HCT116 (cell line): Measurements from ENCODE around the gene MDFIC2. TPM values are rescaled to one million over a fixed set of nuclear protein-coding genes. Genes with fewer than 3 reads are reported as not detected.

Experiments used
- ATAC-seq: fragments of 200-7000 bp; cut with Tn5 transposase; 2 replicates; pipeline ENCODE4 v1.9.1; 2020; ENCODE audit warnings: mild to moderate bottlenecking, moderate library complexity
- BruUV-seq: library from RNA; stranded (reverse); fragments of 400-500 nt; replicated peaks from 2 replicates; lab custom pipeline; 2021; lab: Mats Ljungman, UMichigan
- CTCF ChIA-PET: fragments of 300-600 bp; sonication (Branson Sonifier 250); formaldehyde crosslinking; loops from one replicate; lab custom pipeline; 2021; ENCODE audit warnings: antibody characterized with exemption; lab: Charles Lee
- POLR2A ChIA-PET: fragments of 300-600, 350-600 bp; sonication (Branson Sonifier 250); formaldehyde crosslinking; loops from one replicate; lab custom pipeline; 2021; ENCODE audit warnings: antibody characterized with exemption; lab: Charles Lee
- RAD21 ChIA-PET, 2 experiments: fragments of 300-600 bp; sonication (Branson Sonifier 250); formaldehyde crosslinking; loops; one replicate each; lab custom pipeline; 2023; ENCODE audit warnings: low total read pairs in 2 of 2; ENCODE audit not compliant: uncharacterized antibody in 2 of 2, unreplicated experiment in 2 of 2, low non-redundant PET in 1 of 2; lab: Charles Lee
- DNase-seq: peaks from one replicate; pipeline ENCODE4 v3.0.0-alpha.2; 2010; ENCODE audit warnings: low read depth, low spot score
- H2AFZ ChIP-seq: fragments of 200-600 bp; shearing (Covaris generic), sonication (generic); 2 replicates; pipeline ENCODE4 v1.6.1; 2017; ENCODE audit warnings: low read depth, mixed run types, mixed read lengths, antibody characterized with exemption, low read length; ENCODE audit not compliant: poor library complexity, severe bottlenecking
- H3K27ac ChIP-seq: 2 replicates; pipeline ENCODE4 v1.5.1; 2012; ENCODE audit warnings: low read depth, low read length
- H3K27me3 ChIP-seq: fragments of 200-600 bp; sonication (generic); 2 replicates; pipeline ENCODE4 v1.6.1; 2016; ENCODE audit warnings: mixed run types, low read length, mixed read lengths; ENCODE audit not compliant: insufficient read depth
- H3K36me3 ChIP-seq, 2 experiments: fragments of 200-500 bp in 1 of 2; fragments of 200-600 bp in 1 of 2; sonication (Bioruptor generic) in 1 of 2; sonication (generic) in 1 of 2; 2 replicates each; pipeline versions ENCODE4 v1.5.1 to v1.6.1; 2014 to 2016; ENCODE audit warnings: low read length in 2 of 2, inconsistent platforms in 1 of 2, mixed read lengths in 1 of 2, mixed run types in 1 of 2; ENCODE audit not compliant: insufficient read depth in 2 of 2, control insufficient read depth in 1 of 2
- H3K4me1 ChIP-seq, 2 experiments: fragments of 200-600 bp in 1 of 2; sonication (generic) in 1 of 2; 2 replicates each; pipeline versions ENCODE4 v1.5.1 to v1.6.1; 2012 to 2017; ENCODE audit warnings: low read length in 2 of 2, inconsistent platforms in 1 of 2, mild to moderate bottlenecking in 1 of 2, mixed read lengths in 1 of 2, mixed run types in 1 of 2, moderate library complexity in 1 of 2; ENCODE audit not compliant: insufficient read depth in 2 of 2, control insufficient read depth in 1 of 2
- H3K4me2 ChIP-seq: fragments of 200-600 bp; sonication (generic); 2 replicates; pipeline ENCODE4 v1.6.1; 2017; ENCODE audit warnings: mixed run types, low read length, mixed read lengths
- H3K4me3 ChIP-seq, 2 experiments: fragments of 200-600 bp in 1 of 2; sonication (generic) in 1 of 2; replicated peaks in 1 of 2; 2 replicates each; pipeline ENCODE4 v1.5.1; 2011 to 2016; ENCODE audit warnings: low read length in 2 of 2, control low read depth in 1 of 2, low read depth in 1 of 2, mild to moderate bottlenecking in 1 of 2, mixed read lengths in 1 of 2, mixed run types in 1 of 2
- H3K79me2 ChIP-seq: fragments of 200-600 bp; sonication (generic); 2 replicates; pipeline ENCODE4 v1.6.1; 2017; ENCODE audit warnings: mild to moderate bottlenecking, mixed run types, low read length, moderate library complexity, mixed read lengths; ENCODE audit not compliant: insufficient read depth
- H3K9ac ChIP-seq: fragments of 200-600 bp; sonication (generic); 2 replicates; pipeline ENCODE4 v1.6.1; 2016; ENCODE audit warnings: low read length, mixed read lengths
- H3K9me2 ChIP-seq: fragments of 200-600 bp; sonication (generic), shearing (Covaris generic); 2 replicates; pipeline ENCODE4 v1.6.1; 2017; ENCODE audit warnings: mixed run types, mild to moderate bottlenecking, moderate library complexity; ENCODE audit not compliant: insufficient read depth
- H3K9me3 ChIP-seq, 2 experiments: fragments of 200-500 bp in 1 of 2; fragments of 200-600 bp in 1 of 2; sonication (Bioruptor generic) in 1 of 2; sonication (generic) in 1 of 2; 2 replicates each; pipeline ENCODE4 v1.6.1; 2014 to 2017; ENCODE audit warnings: low read length in 2 of 2, mixed read lengths in 2 of 2, inconsistent platforms in 1 of 2, low read depth in 1 of 2, mild to moderate bottlenecking in 1 of 2, mixed run types in 1 of 2, moderate library complexity in 1 of 2; ENCODE audit not compliant: control insufficient read depth in 1 of 2, insufficient read depth in 1 of 2
- H4K20me1 ChIP-seq: fragments of 200-600 bp; sonication (generic), shearing (Covaris generic); 2 replicates; pipeline ENCODE4 v1.6.1; 2017; ENCODE audit warnings: mixed run types, mild to moderate bottlenecking, moderate library complexity; ENCODE audit not compliant: insufficient read depth
- CBX3 ChIP-seq: IDR thresholded peaks from 2 replicates; pipeline ENCODE4 v1.6.1; 2012; ENCODE audit warnings: low read depth
- CTCF ChIP-seq, 3 experiments: fragments of 200-600 bp in 1 of 3; sonication (generic) in 1 of 3; IDR thresholded peaks in 2 of 3; conservative IDR thresholded peaks in 1 of 3; 2 replicates each; pipeline ENCODE4 v1.5.1; 2012 to 2017; ENCODE audit warnings: low read depth in 2 of 3, low read length in 2 of 3, antibody characterized with exemption in 1 of 3, borderline replicate concordance in 1 of 3, control low read depth in 1 of 3, mild to moderate bottlenecking in 1 of 3, mixed read lengths in 1 of 3, mixed run types in 1 of 3, moderate library complexity in 1 of 3; ENCODE audit not compliant: insufficient read depth in 1 of 3
- EGR1 ChIP-seq: IDR thresholded peaks from 2 replicates; pipeline ENCODE4 v1.6.1; 2012; ENCODE audit warnings: low read depth
- ELF1 ChIP-seq: IDR thresholded peaks from 2 replicates; pipeline ENCODE4 v1.6.1; 2012; ENCODE audit warnings: low read depth, borderline replicate concordance
- EZH2 ChIP-seq: fragments of 200-600 bp; sonication (generic); IDR thresholded peaks from 2 replicates; pipeline ENCODE4 v1.6.1; 2017; ENCODE audit warnings: antibody characterized with exemption, mixed run types
- EZH2phosphoT487 ChIP-seq: fragments of 200-600 bp; IDR thresholded peaks from 2 replicates; pipeline ENCODE4 v1.6.1; 2018; ENCODE audit warnings: antibody characterized with exemption, borderline replicate concordance
- MAX ChIP-seq: IDR thresholded peaks from 2 replicates; pipeline ENCODE4 v1.6.1; 2012
- POLR2A ChIP-seq: IDR thresholded peaks from 2 replicates; pipeline ENCODE4 v1.7.0; 2011; ENCODE audit warnings: borderline replicate concordance; ENCODE audit not compliant: insufficient read depth, insufficient read length; ENCODE audit errors: extremely low read depth
- SP1 ChIP-seq: IDR thresholded peaks from 2 replicates; pipeline ENCODE4 v1.6.1; 2012; ENCODE audit warnings: low read depth
- YY1 ChIP-seq: IDR thresholded peaks from 2 replicates; pipeline ENCODE4 v1.6.1; 2011; ENCODE audit warnings: low read length, low read depth, moderate library complexity, mild to moderate bottlenecking; ENCODE audit not compliant: insufficient replicate concordance; ENCODE audit errors: extremely low read depth
- ZBTB33 ChIP-seq: IDR thresholded peaks from 2 replicates; pipeline ENCODE4 v1.6.1; 2011; ENCODE audit warnings: mild to moderate bottlenecking, low read length, moderate library complexity; ENCODE audit not compliant: insufficient replicate concordance; ENCODE audit errors: extremely low read depth
- ZFX ChIP-seq: fragments of 450-650 bp; IDR thresholded peaks from 2 replicates; pipeline ENCODE4 v1.6.1; 2017
- intact Hi-C: fragments of 100-400 bp; cut with micrococcal nuclease; formaldehyde crosslinking; loops from 2 replicates; pipeline ENCODE4 v1.10.0; 2022
- total RNA-seq: library from RNA; stranded (reverse); gene quantifications from one replicate; pipeline ENCODE4 v1.2.1, GENCODE V29; 2021; ENCODE audit not compliant: unreplicated experiment

Gene MDFIC2
- total RNA-seq, 1 experiment from 2014 or later, result not detected

GRCh38 chr3:70185661-70186060, 126.8 kb downstream of the MDFIC2 start:
- RAD21 ChIA-PET, result no interaction called here
- H3K4me3 ChIP-seq, result no peak overlapping the region
- H2AFZ ChIP-seq, result no peak overlapping the region
- no peak for ATAC-seq
- no peak overlapping the region for H3K4me2 ChIP-seq
- POLR2A ChIA-PET, result no interaction called here
- BruUV-seq, result no TSS peak
- H3K36me3 ChIP-seq, result no peaks in the 10 kb centered on the region
- peaks cover 0 to 3% of the 10 kb centered on the region in 2 experiments; a peak in 2 of 4 replicates for H3K9me3 ChIP-seq
- no peak for DNase-seq
- no peaks in the 10 kb centered on the region for H3K27me3 ChIP-seq
- no peaks in the 10 kb centered on the region for H4K20me1 ChIP-seq
- no peak overlapping the region for H3K27ac ChIP-seq
- TF ChIP-seq EGR1, result no peak
- no peak for TF ChIP-seq MAX
- TF ChIP-seq SP1, result no peak
- TF ChIP-seq ZBTB33, result no peak
- no peaks in the 10 kb centered on the region for H3K9me2 ChIP-seq
- no peaks in the 10 kb centered on the region for H3K79me2 ChIP-seq
- H3K9ac ChIP-seq, result no peak overlapping the region
- H3K4me1 ChIP-seq, result no peaks in the 10 kb centered on the region
- intact Hi-C loops, result loop anchor here (10.0 kb wide), 1 partner anchor 59 kb away; no protein-coding TSS in a partner anchor
- CTCF ChIA-PET, result no interaction called here

- H3K27ac ChIP-seq, result no peak overlapping the region
- no peaks in the 10 kb centered on the region for H3K79me2 ChIP-seq
- H3K9me2 ChIP-seq, result no peaks in the 10 kb centered on the region
- RAD21 ChIA-PET, result no interaction called here
- intact Hi-C loops, result loop anchor here (10.0 kb wide), 1 partner anchor 61 kb away; no protein-coding TSS in a partner anchor
- no peaks in the 10 kb centered on the region for H4K20me1 ChIP-seq
- H3K27me3 ChIP-seq, result no peaks in the 10 kb centered on the region
- H3K36me3 ChIP-seq, result no peaks in the 10 kb centered on the region
- CTCF ChIA-PET, result no interaction called here
- H3K4me3 ChIP-seq, result no peak overlapping the region
- BruUV-seq, result no TSS peak
- H3K4me1 ChIP-seq, result no peaks in the 10 kb centered on the region
- H2AFZ ChIP-seq, result no peak overlapping the region
- no peak overlapping the region for H3K9ac ChIP-seq
- H3K9me3 ChIP-seq, result no peaks in the 10 kb centered on the region; a peak in 1 of 4 replicates
- no peak overlapping the region for H3K4me2 ChIP-seq
- no peak for DNase-seq
- POLR2A ChIA-PET, result no interaction called here
- ATAC-seq, result no peak
- TF ChIP-seq POLR2A (no peak), ZFX (no peak), CTCF (IDR thresholded peaks at IDR 0.05 in 2 of 3, conservative IDR thresholded peaks at IDR 0.05 in 1 of 3; ENCODE audit: borderline replicate concordance in 1 of 3, insufficient read depth in 1 of 3, low read depth in 2 of 3, low read length in 2 of 3) (no peak), CBX3 (no peak), YY1 (no peak), SP1 (no peak), ELF1 (no peak), EZH2phosphoT487 (no peak), EZH2 (no peak), EGR1 (no peak)
Measured at GRCh38 chr3:70183781-70184504, 128.5 kb downstream of the MDFIC2 start.
